ENCODE results near the gene PATE4. TPM values are rescaled to one million over a fixed set of nuclear protein-coding genes. Genes with fewer than 3 reads are reported as not detected.

The PATE4 gene
- total RNA-seq, 1 donor, result not detected

- no peak overlapping the region for H3K4me3 ChIP-seq (ENCODE audit: low read length)
- no peaks in the 10 kb centered on the region for H3K27me3 ChIP-seq (ENCODE audit: insufficient read depth, low read length)
- no peaks in the 10 kb centered on the region for H3K4me1 ChIP-seq (ENCODE audit: insufficient read depth, low read length)
- no peaks in the 10 kb centered on the region for H3K9me3 ChIP-seq (ENCODE audit: low read depth, low read length)
These were observed 39.0 kb downstream of the PATE4 start for GRCh38 chr11:125872138-125872491.

- no peaks in the 10 kb centered on the region for H3K4me1 ChIP-seq (ENCODE audit: insufficient read depth, low read length)
- no peak overlapping the region for H3K4me3 ChIP-seq (ENCODE audit: low read length)
- no peaks in the 10 kb centered on the region for H3K9me3 ChIP-seq (ENCODE audit: low read depth, low read length)
- H3K27me3 ChIP-seq (ENCODE audit: insufficient read depth, low read length), result no peaks in the 10 kb centered on the region
These were observed 40.9 kb downstream of the PATE4 start for GRCh38 chr11:125873881-125874555.

GRCh38 chr11:125874556-125875124 is 41.5 kb downstream of the PATE4 start:
- no peak overlapping the region for H3K4me3 ChIP-seq (ENCODE audit: low read length)
- H3K4me1 ChIP-seq (ENCODE audit: insufficient read depth, low read length), result no peaks in the 10 kb centered on the region
- H3K27me3 ChIP-seq (ENCODE audit: insufficient read depth, low read length), result no peaks in the 10 kb centered on the region
- no peaks in the 10 kb centered on the region for H3K9me3 ChIP-seq (ENCODE audit: low read depth, low read length)

GRCh38 chr11:125881291-125881690 is 48.2 kb downstream of the PATE4 start:
- Histone ChIP-seq H3K4me1 (ENCODE audit: insufficient read depth, low read length) (no peaks in the 10 kb centered on the region), H3K27me3 (ENCODE audit: insufficient read depth, low read length) (no peaks in the 10 kb centered on the region), H3K9me3 (ENCODE audit: low read depth, low read length) (no peaks in the 10 kb centered on the region), H3K4me3 (ENCODE audit: low read length) (no peak overlapping the region)

DNA sequence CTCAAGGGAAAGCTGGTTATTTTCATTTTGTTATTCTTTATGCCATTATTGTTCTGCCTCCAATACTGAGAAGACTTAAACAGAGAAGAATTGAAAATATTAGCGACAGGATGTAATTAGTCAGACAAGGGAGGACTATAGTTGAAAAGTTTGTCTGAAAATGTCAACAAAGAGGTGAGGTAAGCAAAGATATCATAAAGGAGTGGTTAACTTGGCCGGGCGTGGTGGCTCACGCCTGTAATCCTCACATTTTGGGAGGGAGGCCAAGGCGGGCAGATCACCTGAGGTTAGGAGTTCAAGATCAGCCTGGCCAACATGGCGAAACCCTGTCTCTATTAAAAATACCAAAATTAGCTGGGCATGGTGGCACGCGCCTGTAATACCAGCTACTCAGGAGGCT is 50.3 kb downstream of the PATE4 start:
- Histone ChIP-seq H3K4me3 (ENCODE audit: low read length) (no peak overlapping the region), H3K4me1 (ENCODE audit: insufficient read depth, low read length) (peaks cover 14% of the 10 kb centered on the region), H3K9me3 (ENCODE audit: low read depth, low read length) (no peaks in the 10 kb centered on the region), H3K27me3 (ENCODE audit: insufficient read depth, low read length) (no peaks in the 10 kb centered on the region)

GRCh38 chr11:125886997-125887372 is 53.9 kb downstream of the PATE4 start:
- Histone ChIP-seq H3K9me3 (ENCODE audit: low read depth, low read length) (no peaks in the 10 kb centered on the region), H3K27me3 (ENCODE audit: insufficient read depth, low read length) (no peaks in the 10 kb centered on the region), H3K4me1 (ENCODE audit: insufficient read depth, low read length) (peaks cover 18% of the 10 kb centered on the region), H3K4me3 (ENCODE audit: low read length) (peak overlapping the region; percentile 75)

- Histone ChIP-seq H3K9me3 (ENCODE audit: low read depth, low read length) (no peaks in the 10 kb centered on the region), H3K4me1 (ENCODE audit: insufficient read depth, low read length) (peaks cover 18% of the 10 kb centered on the region), H3K4me3 (ENCODE audit: low read length) (peak within 1 kb of the TSS; percentile 75), H3K27me3 (ENCODE audit: insufficient read depth, low read length) (no peaks in the 10 kb centered on the region)
These were observed 54.5 kb downstream of the PATE4 start, which contains the start of gene HYLS1 for GRCh38 chr11:125887373-125888324. Gene HYLS1, plus strand, starts transcription at chr11:125887668. Its CDS starts 11,701 bp downstream, at chr11:125899369.

Other genes starting within 250 kb of the PATE4 start
- gene STT3A, start 240.5 kb upstream of the PATE4 start, total RNA-seq, result 28.2 TPM
- 7.3 TPM for gene CHEK1, start 208.2 kb upstream of the PATE4 start, total RNA-seq
- not detected for gene ACRV1, start 152.5 kb upstream of the PATE4 start, total RNA-seq
- not detected for gene PATE1, start 87.0 kb upstream of the PATE4 start, total RNA-seq
- not detected for gene PATE2, start 54.5 kb upstream of the PATE4 start, total RNA-seq
- gene PATE3, start 45.2 kb upstream of the PATE4 start, total RNA-seq, result not detected
- 2.7 TPM for gene HYLS1, start 54.4 kb downstream of the PATE4 start, total RNA-seq
- gene PUS3, start 69.9 kb downstream of the PATE4 start, total RNA-seq, result 5.8 TPM
- gene DDX25, start 71.2 kb downstream of the PATE4 start, total RNA-seq, result 0.10 TPM
- not detected for gene VSIG10L2, start 112.7 kb downstream of the PATE4 start, total RNA-seq
- gene CDON, start 229.6 kb downstream of the PATE4 start, total RNA-seq, result 1.2 TPM

Measured in mononuclear cell (primary cell).